Measurements from ENCODE around the gene CBY1. TPM values are rescaled to one million over a fixed set of nuclear protein-coding genes. Genes with fewer than 3 reads are reported as not detected.

The CBY1 gene
- total and polyA plus RNA-seq, 4 experiments from 2014 or later, result 3.8 to 35.2 (median 20.4) TPM

GRCh38 chr22:38717244-38717643 is 60.8 kb downstream of the CBY1 start:
- no peak overlapping the region for H3K27ac ChIP-seq (ENCODE audit: low read depth, low read length)
- ChIA-PET POLR2A (ENCODE audit: partially characterized antibody) (interaction anchor here (8.8 to 41.4 kb wide), 2 partner anchors 9 to 32 kb away, joined by 50 to 1746 read pairs; partner anchors contain the start of genes GTPBP1 and SUN2), CTCF (ENCODE audit: partially characterized antibody) (interaction anchor here (0.7 to 1.7 kb wide), 3 partner anchors 17 to 51 kb away, joined by 3 to 4 read pairs (median 3); partner anchors contain the start of gene TOMM22)
- H3K9me3 ChIP-seq (ENCODE audit: control insufficient read depth in 1 of 2, low read length in 2 of 2), result no peaks in the 10 kb centered on the region
- intact Hi-C loops (cut with micrococcal nuclease), result no loop called here
- Mint-ChIP-seq H3K4me3 (no peak overlapping the region), H3K27ac (peak overlapping the region in 2 of 7 donors; percentile 35 to 62), H3K9me3 (no peaks in the 10 kb centered on the region), H3K27me3 (no peaks in the 10 kb centered on the region), H3K36me3 (peaks cover 21 to 79% of the 10 kb centered on the region in 2 donors), H3K4me1 (peaks cover 25 to 33% (median 28%) of the 10 kb centered on the region in 4 donors)
- peak in 1 of 5 donors; percentile 28 for DNase-seq
- no peaks in the 10 kb centered on the region for H3K27me3 ChIP-seq (ENCODE audit: insufficient read depth, low read length)
- peaks cover 29% of the 10 kb centered on the region for H3K4me1 ChIP-seq (ENCODE audit: insufficient read depth, low read length)
- H3K4me3 ChIP-seq (ENCODE audit: low read length in 2 of 2), result no peak overlapping the region
- peaks cover 43% of the 10 kb centered on the region for H3K36me3 ChIP-seq (ENCODE audit: insufficient read depth, low read length)

GRCh38 chr22:38718414-38718813 is 62.0 kb downstream of the CBY1 start:
- intact Hi-C loops (cut with micrococcal nuclease), result no loop called here
- DNase-seq, result peak in 1 of 5 donors; percentile 35
- ChIA-PET POLR2A (ENCODE audit: partially characterized antibody) (interaction anchor here (0.8 to 41.4 kb wide), 3 partner anchors 10 to 37 kb away, joined by 3 to 1746 read pairs (median 50); partner anchors contain the start of genes GTPBP1, SUN2 and TOMM22), CTCF (ENCODE audit: partially characterized antibody) (interaction anchor here (1.4 to 1.7 kb wide), 3 partner anchors 15 to 49 kb away, joined by 3 to 4 read pairs (median 4); no protein-coding TSS in a partner anchor)
- H3K27me3 Mint-ChIP-seq, result no peaks in the 10 kb centered on the region
- H3K4me3 Mint-ChIP-seq, result no peak overlapping the region
- H3K27me3 ChIP-seq (ENCODE audit: insufficient read depth, low read length), result no peaks in the 10 kb centered on the region
- peaks cover 47% of the 10 kb centered on the region for H3K36me3 ChIP-seq (ENCODE audit: insufficient read depth, low read length)
- no peak overlapping the region for H3K4me3 ChIP-seq (ENCODE audit: low read length in 2 of 2)
- peaks cover 15 to 21% (median 18%) of the 10 kb centered on the region in 4 donors for H3K4me1 Mint-ChIP-seq
- peaks cover 28 to 79% of the 10 kb centered on the region in 2 donors for H3K36me3 Mint-ChIP-seq
- H3K9me3 ChIP-seq (ENCODE audit: control insufficient read depth in 1 of 2, low read length in 2 of 2), result no peaks in the 10 kb centered on the region
- H3K27ac Mint-ChIP-seq, result peak overlapping the region in 2 of 7 donors; percentile 36 to 46
- peaks cover 17% of the 10 kb centered on the region for H3K4me1 ChIP-seq (ENCODE audit: insufficient read depth, low read length)
- H3K9me3 Mint-ChIP-seq, result no peaks in the 10 kb centered on the region
- H3K27ac ChIP-seq (ENCODE audit: low read depth, low read length), result no peak overlapping the region

GRCh38 chr22:38719196-38719595 is 62.8 kb downstream of the CBY1 start:
- Histone ChIP-seq H3K9me3 (ENCODE audit: control insufficient read depth in 1 of 2, low read length in 2 of 2) (no peaks in the 10 kb centered on the region), H3K4me3 (ENCODE audit: low read length in 2 of 2) (no peak overlapping the region), H3K4me1 (ENCODE audit: insufficient read depth, low read length) (peaks cover 10% of the 10 kb centered on the region), H3K36me3 (ENCODE audit: insufficient read depth, low read length) (peaks cover 55% of the 10 kb centered on the region), H3K27ac (ENCODE audit: low read depth, low read length) (no peak overlapping the region), H3K27me3 (ENCODE audit: insufficient read depth, low read length) (no peaks in the 10 kb centered on the region)
- Mint-ChIP-seq H3K4me3 (no peak overlapping the region), H3K9me3 (peaks cover 0 to 2% (median 0%) of the 10 kb centered on the region in 8 donors), H3K4me1 (peaks cover 9 to 16% (median 11%) of the 10 kb centered on the region in 4 donors), H3K27ac (peak overlapping the region in 1 of 7 donors; percentile 18), H3K27me3 (no peaks in the 10 kb centered on the region), H3K36me3 (peaks cover 34 to 81% of the 10 kb centered on the region in 2 donors)
- intact Hi-C loops (cut with micrococcal nuclease), result no loop called here
- peak in 1 of 5 donors; percentile 24 for DNase-seq
- CTCF ChIA-PET (ENCODE audit: partially characterized antibody), result interaction anchor here (0.8 to 1.7 kb wide), 2 partner anchors 14 kb away, joined by 3 to 4 read pairs; partner anchors contain the start of gene GTPBP1
- POLR2A ChIA-PET (ENCODE audit: partially characterized antibody), result interaction anchor here (0.8 to 41.4 kb wide), 3 partner anchors 11 to 38 kb away, joined by 3 to 1746 read pairs (median 50); partner anchors contain the start of genes GTPBP1, SUN2 and TOMM22

DNA sequence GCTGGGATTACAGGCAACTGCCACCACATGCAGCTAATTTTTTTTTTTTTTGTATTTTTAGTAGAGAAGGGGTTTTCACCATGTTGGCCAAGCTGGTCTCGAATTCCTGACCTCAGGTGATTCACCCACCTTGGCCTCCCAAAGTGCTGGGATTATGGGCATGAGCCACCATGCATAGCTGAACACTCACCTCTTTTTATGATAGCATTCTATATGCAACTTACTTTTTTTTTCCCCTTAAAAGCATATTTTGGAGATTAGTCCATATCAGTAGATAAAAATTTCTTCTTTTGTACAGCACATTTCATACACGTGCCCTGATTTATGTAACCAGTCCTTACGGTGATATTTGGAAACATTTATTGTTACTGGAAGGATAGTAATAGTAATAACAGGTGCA is 63.9 kb downstream of the CBY1 start:
- no peaks in the 10 kb centered on the region for H3K27me3 Mint-ChIP-seq
- H3K27ac Mint-ChIP-seq, result no peak overlapping the region
- H3K4me1 Mint-ChIP-seq, result peaks cover 6 to 16% (median 8%) of the 10 kb centered on the region in 4 donors
- peaks cover 0 to 3% (median 0%) of the 10 kb centered on the region in 8 donors for H3K9me3 Mint-ChIP-seq
- DNase-seq, result no peak
- H3K27me3 ChIP-seq (ENCODE audit: insufficient read depth, low read length), result no peaks in the 10 kb centered on the region
- POLR2A ChIA-PET (ENCODE audit: partially characterized antibody), result interaction anchor here (8.8 to 41.4 kb wide), 2 partner anchors 12 to 29 kb away, joined by 50 to 1746 read pairs; partner anchors contain the start of genes GTPBP1 and SUN2
- CTCF ChIA-PET (ENCODE audit: partially characterized antibody), result interaction anchor here (1.7 kb wide), 1 partner anchor 13 kb away, joined by 4 read pairs; no protein-coding TSS in a partner anchor
- H3K36me3 ChIP-seq (ENCODE audit: insufficient read depth, low read length), result peaks cover 61% of the 10 kb centered on the region
- intact Hi-C loops (cut with micrococcal nuclease), result loop anchor here (5.0 kb wide), 1 partner anchor 37 kb away; the partner anchor contains the start of gene SUN2
- no peak overlapping the region for H3K4me3 Mint-ChIP-seq
- peaks cover 42 to 82% of the 10 kb centered on the region in 2 donors for H3K36me3 Mint-ChIP-seq
- H3K4me3 ChIP-seq (ENCODE audit: low read length in 2 of 2), result no peak overlapping the region
- H3K9me3 ChIP-seq (ENCODE audit: control insufficient read depth in 1 of 2, low read length in 2 of 2), result no peaks in the 10 kb centered on the region
- H3K27ac ChIP-seq (ENCODE audit: low read depth, low read length), result no peak overlapping the region
- peaks cover under 1% of the 10 kb centered on the region for H3K4me1 ChIP-seq (ENCODE audit: insufficient read depth, low read length)

GRCh38 chr22:38721551-38721950 is 65.1 kb downstream of the CBY1 start:
- H3K4me3 ChIP-seq (ENCODE audit: low read length in 2 of 2), result no peak overlapping the region
- peaks cover 61% of the 10 kb centered on the region for H3K36me3 ChIP-seq (ENCODE audit: insufficient read depth, low read length)
- intact Hi-C loops (cut with micrococcal nuclease), result loop anchor here (5.0 kb wide), 1 partner anchor 36 kb away; the partner anchor contains the start of gene SUN2
- POLR2A ChIA-PET (ENCODE audit: partially characterized antibody), result interaction anchor here (8.8 to 41.4 kb wide), 2 partner anchors 13 to 28 kb away, joined by 50 to 1746 read pairs; partner anchors contain the start of genes GTPBP1 and SUN2
- peak overlapping the region in 2 of 7 donors; percentile 3 to 8 for H3K27ac Mint-ChIP-seq
- peaks cover 49 to 79% of the 10 kb centered on the region in 2 donors for H3K36me3 Mint-ChIP-seq
- H3K4me1 ChIP-seq (ENCODE audit: insufficient read depth, low read length), result no peaks in the 10 kb centered on the region
- peaks cover 5 to 14% (median 9%) of the 10 kb centered on the region in 4 donors for H3K4me1 Mint-ChIP-seq
- no peak overlapping the region for H3K27ac ChIP-seq (ENCODE audit: low read depth, low read length)
- peaks cover 0 to 3% (median 0%) of the 10 kb centered on the region in 8 donors for H3K9me3 Mint-ChIP-seq
- CTCF ChIA-PET (ENCODE audit: partially characterized antibody), result interaction anchor here (0.7 to 2.3 kb wide), 4 partner anchors 10 to 48 kb away, joined by 3 to 10 read pairs (median 5); no protein-coding TSS in a partner anchor
- H3K27me3 ChIP-seq (ENCODE audit: insufficient read depth, low read length), result no peaks in the 10 kb centered on the region
- H3K27me3 Mint-ChIP-seq, result no peaks in the 10 kb centered on the region
- H3K9me3 ChIP-seq (ENCODE audit: control insufficient read depth in 1 of 2, low read length in 2 of 2), result no peaks in the 10 kb centered on the region
- no peak overlapping the region for H3K4me3 Mint-ChIP-seq
- peak in 1 of 5 donors; percentile 14 for DNase-seq

Other genes with a start within 250 kb of the CBY1 start
- not detected for gene KCNJ4, start 201.4 kb upstream of the CBY1 start, total RNA-seq
- gene KCNJ4, start 201.4 kb upstream of the CBY1 start, polyA plus RNA-seq, result not detected
- gene KDELR3, start 188.5 kb upstream of the CBY1 start, total RNA-seq, result not detected
- under 1 TPM; 0.10 to 0.24 TPM for gene KDELR3, start 188.5 kb upstream of the CBY1 start, polyA plus RNA-seq
- 100 to 1,000 TPM; 927 to 960 TPM for gene DDX17, start 150.3 kb upstream of the CBY1 start, total RNA-seq
- 10 to 100 TPM in 1 of 2 donors, 1 to 10 TPM in 1; 10.0 to 44.3 TPM for gene DDX17, start 150.3 kb upstream of the CBY1 start, polyA plus RNA-seq
- gene DMC1, start 86.5 kb upstream of the CBY1 start, total RNA-seq, result 1 to 10 TPM in 1 of 2 experiments, under 1 TPM in 1; 0.29 to 1.1 TPM
- gene DMC1, start 86.5 kb upstream of the CBY1 start, polyA plus RNA-seq, result not detected
- under 1 TPM in 1 of 2 experiments, not detected in 1; 0.44 TPM for gene FAM227A, start 246 bp upstream of the CBY1 start, total RNA-seq
- gene FAM227A, start 246 bp upstream of the CBY1 start, polyA plus RNA-seq, result not detected
- 10 to 100 TPM; 41.2 to 42.3 TPM for gene TOMM22, start 25.3 kb downstream of the CBY1 start, total RNA-seq
- gene TOMM22, start 25.3 kb downstream of the CBY1 start, polyA plus RNA-seq, result 10 to 100 TPM; 60.3 to 78.9 TPM
- gene JOSD1, start 44.3 kb downstream of the CBY1 start, total RNA-seq, result 10 to 100 TPM; 64.6 to 65.4 TPM
- 1 to 10 TPM; 8.0 to 9.6 TPM for gene JOSD1, start 44.3 kb downstream of the CBY1 start, polyA plus RNA-seq
- 10 to 100 TPM; 94.1 to 96.6 TPM for gene GTPBP1, start 49.3 kb downstream of the CBY1 start, total RNA-seq
- 10 to 100 TPM; 14.6 to 30.8 TPM for gene GTPBP1, start 49.3 kb downstream of the CBY1 start, polyA plus RNA-seq
- gene SUN2, start 99.4 kb downstream of the CBY1 start, total RNA-seq, result 1,000 to 10,000 TPM in 1 of 2 experiments, 100 to 1,000 TPM in 1; 988 to 1,004 TPM
- gene SUN2, start 99.4 kb downstream of the CBY1 start, polyA plus RNA-seq, result 100 to 1,000 TPM; 323 to 643 TPM
- 1 to 10 TPM; 8.6 to 9.6 TPM for gene DNAL4, start 137.5 kb downstream of the CBY1 start, total RNA-seq
- 10 to 100 TPM; 11.1 to 13.3 TPM for gene DNAL4, start 137.5 kb downstream of the CBY1 start, polyA plus RNA-seq
- 1 to 10 TPM; 8.6 to 9.0 TPM for gene NPTXR, start 187.4 kb downstream of the CBY1 start, total RNA-seq
- gene NPTXR, start 187.4 kb downstream of the CBY1 start, polyA plus RNA-seq, result under 1 TPM; 0.31 to 0.61 TPM
- gene CBX6, start 215.6 kb downstream of the CBY1 start, total RNA-seq, result 10 to 100 TPM; 85.0 to 88.0 TPM
- 10 to 100 TPM in 1 of 2 donors, 1 to 10 TPM in 1; 4.1 to 10.9 TPM for gene CBX6, start 215.6 kb downstream of the CBY1 start, polyA plus RNA-seq